ENCODE data around the gene COQ8B.
"Not testable (repeated sequence)": the region's sequence is repeated elsewhere in the genome, so short reads cannot be mapped to it uniquely, and the experiment has no call there.

Gene COQ8B

DNA sequence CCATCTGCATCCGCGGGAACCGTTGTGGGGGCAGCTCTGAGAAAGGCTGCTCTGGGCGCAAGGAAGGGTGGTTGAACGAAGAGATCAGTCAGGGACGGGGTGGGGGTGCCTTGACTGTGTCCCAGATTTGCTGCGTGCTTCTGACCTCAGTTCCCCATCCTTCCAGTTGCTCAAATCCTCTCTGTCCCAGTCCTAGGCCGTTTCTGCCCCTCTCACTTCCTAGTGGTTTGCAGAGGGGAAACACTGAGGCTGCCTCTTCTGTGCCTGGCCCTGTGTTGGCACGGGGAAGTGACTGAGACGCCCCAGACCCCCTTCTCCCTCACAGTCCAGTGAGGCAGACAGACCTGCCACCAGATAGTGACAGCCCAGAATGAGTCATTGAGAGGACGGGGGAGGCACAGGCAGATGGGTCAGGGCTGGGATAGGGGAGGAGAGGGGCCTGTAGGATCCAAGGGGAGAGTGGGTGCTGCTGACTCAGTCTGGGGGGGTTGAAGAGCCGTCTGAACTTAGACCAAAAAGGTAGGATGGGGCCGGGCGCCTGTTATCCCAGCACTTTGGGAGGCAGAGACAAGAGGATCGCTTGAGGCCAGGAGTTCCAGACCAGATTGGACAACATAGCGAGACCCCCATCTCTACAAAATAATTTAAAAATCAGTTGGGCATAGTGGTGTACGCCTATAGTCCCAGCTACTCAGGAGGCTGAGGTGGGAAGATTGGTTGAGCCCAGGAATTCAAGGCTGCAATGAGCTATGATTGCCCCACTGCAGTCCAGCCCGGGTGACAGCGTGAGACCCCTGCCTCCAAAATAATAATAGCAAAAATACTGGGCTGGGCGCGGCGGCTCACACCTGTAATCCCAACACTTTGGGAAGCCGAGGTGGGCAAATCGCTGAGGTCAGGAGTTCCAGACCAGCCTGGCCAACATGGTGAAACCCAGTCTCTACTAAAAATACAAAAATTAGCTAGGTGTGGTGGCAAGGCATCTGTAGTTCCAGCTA, 52.7 kb downstream of the COQ8B start:
- no peak for FAIRE-seq

DNA sequence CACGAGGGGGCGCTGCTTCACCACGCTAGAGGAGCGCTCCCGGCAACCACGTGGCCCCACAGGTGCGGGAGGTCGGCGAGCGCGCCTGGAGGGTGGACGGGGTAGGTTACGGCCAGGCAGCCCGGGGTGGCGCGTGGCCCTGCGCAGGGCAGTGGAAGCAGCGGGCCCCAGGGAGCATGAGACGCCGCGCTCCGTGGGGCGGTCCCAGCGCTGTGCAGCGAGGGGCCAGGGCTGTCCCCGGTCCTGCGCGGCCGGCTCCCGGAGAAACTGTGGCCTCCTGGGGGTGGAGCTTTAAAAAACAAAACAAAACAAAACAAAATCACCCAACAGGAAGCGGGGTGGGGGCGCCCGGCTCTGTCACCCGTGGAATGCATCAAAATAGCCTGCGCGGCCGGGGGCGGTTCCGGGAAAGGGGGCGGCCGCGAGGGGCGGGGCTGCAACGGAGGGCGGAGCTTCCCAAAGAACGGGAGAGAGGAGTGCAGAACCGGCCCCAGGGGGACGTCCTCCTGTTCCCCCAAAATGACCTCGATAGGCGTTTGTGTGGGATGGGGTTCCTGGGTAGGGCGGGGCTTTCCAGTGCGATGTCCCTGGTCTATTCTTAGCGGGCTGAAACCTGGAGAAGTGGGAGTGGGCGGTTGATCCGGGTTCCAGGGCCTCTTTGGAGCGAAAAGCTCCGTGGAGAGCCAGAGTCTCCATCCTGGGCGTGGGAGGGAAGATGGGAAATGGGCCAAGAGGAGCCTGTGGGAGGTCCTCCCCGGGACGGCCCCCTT, 53.6 kb downstream of the COQ8B start:
- FAIRE-seq, result no peak

DNA sequence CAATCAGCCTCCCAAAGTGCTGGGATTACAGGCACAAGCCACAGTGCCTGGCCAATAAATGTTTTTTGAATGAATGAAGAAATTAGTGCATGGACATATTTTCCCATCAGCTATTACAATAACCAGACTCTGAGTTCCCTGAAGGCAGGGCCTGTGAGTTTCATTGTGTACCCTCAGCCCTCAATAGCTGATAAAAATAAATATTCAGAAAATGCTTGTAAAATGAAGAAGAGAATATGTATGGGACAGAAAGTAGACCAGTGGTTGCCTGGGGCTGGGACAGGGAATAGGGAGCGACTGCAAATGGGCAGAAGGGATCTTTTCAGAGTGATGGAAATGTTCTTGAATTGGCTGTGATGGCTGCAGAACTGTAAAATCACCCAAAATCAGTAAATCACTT, 55.1 kb downstream of the COQ8B start:
- FAIRE-seq, result no peak

DNA sequence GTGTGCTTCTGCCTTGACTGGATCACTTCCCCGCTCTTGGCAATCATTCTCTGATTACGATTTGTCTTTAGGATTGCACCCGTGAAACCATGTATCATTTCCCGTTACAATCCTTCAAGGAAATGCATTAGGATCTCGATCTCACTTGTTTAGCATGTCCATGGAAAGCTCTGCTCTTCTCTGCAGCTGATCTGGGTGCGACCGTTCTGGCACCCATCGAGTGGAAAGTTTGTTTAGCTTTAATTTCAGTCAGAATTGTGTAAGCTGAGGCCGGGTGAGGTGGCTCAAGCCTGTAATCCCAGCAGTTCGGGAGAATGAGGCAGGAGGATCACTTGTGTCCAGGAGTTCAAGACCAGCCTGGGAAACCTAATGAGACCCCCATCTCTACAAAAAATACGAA, 57.1 kb downstream of the COQ8B start:
- no peak for FAIRE-seq

DNA sequence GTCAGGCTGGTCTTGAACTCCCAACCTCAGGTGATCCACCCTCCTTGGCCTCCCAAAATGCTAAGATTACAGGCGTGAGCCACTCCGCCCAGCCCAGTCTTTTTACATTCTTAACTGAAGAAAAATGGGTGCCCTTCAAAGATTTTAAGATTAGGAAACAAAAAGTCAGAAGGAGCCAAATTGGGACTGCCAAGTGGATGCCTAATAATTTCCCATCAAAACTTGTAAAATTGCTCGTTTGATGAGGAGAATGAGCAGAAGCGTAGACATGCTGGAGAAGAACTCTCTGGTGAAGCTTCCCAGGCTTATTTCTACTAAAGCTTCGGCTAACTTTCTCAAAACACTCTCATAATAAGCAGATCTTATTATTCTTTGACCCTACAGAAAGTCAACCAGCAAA, 57.6 kb downstream of the COQ8B start:
- no peak for FAIRE-seq

DNA sequence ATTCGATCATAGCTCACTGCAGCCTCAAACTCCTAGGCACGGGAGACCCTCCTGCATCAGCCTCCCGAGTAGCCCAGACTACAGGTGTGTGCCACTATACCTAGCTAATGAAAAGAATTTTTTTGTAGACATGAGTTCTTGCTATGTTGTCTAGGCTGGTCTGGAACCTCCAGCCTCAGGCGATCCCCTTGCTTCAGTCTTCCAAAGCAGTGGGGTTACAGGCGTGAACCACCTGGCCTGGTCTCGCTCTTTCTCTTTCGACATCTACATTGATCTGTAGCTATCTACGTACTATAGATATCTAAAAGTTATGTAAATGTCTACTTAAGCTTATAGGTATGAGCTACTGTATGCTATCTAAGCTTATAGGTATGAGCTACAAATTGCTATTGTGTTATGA, 58.7 kb downstream of the COQ8B start:
- no peak for FAIRE-seq

DNA sequence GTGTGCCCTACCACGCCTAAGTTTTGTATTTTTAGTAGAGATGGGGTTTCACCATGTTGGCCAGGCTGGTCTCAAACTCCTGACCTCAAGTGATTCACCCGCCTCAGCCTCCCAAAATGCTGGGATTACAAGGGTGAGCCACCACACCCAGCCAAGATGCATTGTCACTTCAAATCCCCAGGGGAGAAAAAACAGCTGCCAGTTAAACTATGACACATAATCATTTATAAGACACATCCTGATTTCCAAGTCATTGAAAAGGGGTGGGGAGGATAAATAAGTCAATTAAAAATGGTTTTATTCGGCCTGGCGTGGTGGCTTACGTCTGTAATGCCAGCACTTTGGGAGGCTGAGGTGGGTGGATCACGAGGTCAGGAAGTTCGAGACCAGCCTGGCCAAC, 61.0 kb downstream of the COQ8B start:
- not testable (repeated sequence) for FAIRE-seq

DNA sequence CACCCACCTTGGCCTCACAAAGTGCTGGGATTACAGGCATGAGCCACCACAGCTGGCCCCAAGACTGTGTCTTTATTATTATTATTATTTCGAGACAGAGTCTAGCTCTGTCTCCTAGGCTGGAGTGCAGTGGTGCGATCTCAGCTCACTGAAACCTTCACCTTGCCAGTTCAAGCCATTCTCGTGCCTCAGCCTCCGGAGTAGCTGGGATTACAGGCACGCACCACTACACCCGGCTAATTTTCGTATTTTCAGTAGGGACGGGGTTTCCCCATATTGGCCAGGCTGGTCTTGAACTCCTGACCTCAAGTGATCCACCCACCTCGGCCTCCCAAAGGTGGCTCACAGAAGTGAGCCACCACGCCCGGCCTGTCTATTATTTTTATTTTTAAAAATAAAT, 64.4 kb downstream of the COQ8B start:
- FAIRE-seq, result not testable (repeated sequence)

DNA sequence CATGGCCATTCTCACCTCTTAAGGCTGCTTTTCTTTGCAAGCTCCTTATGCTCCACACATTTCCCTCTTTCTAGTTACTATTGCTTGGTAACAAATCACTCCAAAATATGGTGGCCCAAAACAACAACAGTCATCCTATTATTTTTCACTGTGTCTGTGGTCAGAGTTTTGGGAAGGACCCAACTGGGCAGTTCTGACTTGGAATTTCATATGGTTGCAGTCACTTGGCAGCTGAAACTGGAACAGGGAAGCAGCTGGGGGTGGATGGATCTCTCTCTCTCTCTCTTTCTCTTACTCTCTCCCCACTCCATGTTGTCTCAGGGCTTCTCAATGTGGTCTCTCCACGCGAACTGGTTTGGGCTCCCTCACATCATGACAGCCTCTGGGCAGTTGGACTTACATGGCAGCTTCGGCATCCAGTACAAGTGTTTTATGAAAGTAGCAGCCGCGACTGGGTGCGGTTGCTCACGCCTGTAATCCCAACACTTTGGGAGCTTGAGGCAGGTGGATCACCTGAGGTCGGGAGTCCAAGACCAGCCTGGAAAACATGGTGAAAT, 65.9 kb downstream of the COQ8B start:
- no peak for FAIRE-seq

DNA sequence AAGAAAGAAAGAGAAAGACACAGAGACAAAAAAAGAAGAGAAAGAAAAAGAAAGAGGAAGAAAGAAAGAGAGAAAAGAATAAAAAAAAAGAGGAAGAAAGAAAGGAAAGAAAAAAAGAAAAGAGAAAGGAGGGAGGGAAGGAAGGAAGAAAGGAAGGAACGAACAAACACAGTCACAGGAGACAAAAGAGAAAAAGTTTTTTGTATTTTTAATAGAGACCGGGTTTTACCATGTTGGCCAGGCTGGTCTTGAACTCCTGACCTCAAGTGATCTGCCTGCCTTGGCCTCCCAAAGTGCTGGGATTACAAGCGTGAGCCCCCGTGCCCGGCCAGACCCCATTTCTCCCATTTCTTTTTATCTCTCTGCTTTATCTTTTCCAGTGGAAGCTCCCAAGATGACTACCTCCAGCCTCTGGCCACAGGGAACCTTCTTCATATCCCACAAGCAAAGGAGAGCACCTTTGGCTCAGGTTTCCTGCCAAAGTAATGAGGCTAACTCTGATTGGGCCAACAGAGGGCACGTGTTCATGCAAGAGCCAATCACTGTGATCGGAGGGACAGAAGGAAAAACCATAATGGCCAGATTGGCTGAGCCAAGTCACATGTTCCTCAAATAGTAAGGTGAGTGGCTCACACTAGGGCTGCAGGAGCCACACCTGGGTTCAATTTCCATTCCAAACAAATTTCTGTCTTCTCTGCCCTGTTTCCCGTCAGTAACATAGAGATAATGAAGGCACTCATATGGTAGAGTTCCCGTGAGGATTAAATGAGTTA, 66.6 kb downstream of the COQ8B start:
- not testable (repeated sequence) for FAIRE-seq

DNA sequence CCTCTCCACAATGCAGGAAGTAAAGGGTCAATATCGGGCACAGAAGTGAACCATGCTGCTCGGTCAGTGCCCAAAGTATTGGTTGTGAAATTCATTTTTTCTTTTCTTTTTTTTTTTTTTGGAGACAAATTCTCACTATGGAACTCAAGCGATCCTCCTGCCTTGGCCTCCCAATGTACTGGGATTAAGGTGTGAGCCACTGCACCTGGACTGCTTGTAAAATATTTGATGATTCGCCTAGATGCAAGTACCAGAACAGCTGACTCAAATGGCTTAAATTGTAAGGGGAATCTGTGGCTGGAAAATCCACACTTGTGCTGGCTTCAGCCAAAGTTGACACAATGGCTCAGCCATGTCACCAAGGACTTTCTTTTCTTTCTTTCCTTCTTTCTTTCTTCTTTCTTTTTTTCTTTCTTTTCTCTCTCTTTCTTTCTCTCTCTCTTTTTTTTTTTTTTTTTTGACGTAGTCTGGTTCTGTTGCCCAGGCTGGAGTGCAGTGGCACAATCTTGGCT, 69.9 kb downstream of the COQ8B start:
- FAIRE-seq, result no peak

DNA sequence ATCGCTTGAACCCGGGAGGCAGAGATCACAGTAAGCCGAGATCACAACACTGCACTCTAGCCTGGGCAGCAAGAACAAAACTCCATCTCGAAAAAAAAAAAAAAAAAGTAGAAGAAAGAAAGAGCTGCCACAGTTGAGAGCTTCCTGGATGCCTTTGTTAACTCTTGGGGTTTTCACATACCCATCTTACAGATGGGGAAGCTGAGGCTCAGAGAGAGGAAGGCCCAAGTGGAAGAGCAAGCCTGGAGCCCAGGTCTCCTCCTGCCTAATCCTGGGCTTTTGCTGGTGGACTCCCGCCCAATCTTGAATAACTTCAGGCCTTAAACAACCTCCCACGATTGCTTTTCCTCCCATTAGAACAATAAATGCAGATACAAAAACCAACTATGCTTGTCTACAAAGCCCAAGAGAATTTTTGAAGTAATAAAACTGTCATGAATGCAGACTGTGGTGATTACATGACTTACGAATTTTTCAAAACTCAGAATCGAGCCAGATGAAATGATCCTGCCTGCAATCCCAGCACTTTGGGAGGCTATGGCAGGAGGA, 73.9 kb downstream of the COQ8B start:
- FAIRE-seq, result no peak

DNA sequence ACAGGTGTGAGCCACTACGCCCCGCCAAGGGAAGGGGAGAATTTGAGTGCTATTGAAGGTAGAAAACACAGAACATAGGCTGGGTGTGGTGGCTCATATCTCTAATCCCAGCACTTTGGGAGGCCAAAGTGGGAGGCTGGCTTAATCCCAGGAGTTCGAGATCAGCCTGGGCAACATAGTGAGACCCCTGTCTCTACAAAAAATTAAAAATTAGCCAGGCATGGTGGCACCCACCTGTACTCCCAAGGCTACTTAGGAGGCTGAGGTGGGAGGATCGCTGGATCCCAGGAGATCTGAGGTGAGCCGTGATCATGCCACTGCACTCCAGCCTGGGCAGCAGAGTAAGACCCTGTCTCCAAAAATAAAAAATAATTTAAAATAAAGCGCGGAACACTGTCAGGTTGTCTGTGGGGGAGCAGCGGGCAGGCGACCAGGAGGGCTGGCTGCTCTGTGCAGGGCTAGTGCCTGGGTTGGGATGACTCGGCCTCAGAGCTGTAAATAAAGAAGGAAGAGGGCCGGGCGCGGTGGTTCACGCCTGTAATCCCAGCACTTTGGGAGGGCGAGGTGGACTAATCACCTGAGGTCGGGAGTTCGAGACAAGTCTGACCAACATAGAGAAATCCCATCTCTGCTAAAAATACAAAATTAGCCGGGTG, 74.5 kb downstream of the COQ8B start:
- FAIRE-seq, result no peak
